ENCODE results near the gene LILRA1. TPM values are rescaled to one million over a fixed set of nuclear protein-coding genes. Genes with fewer than 3 reads are reported as not detected.
"Not testable (repeated sequence)": the region's sequence is repeated elsewhere in the genome, so short reads cannot be mapped to it uniquely, and the experiment has no call there.

Gene LILRA1
- total RNA-seq = 1 to 10 TPM in 1 of 3 donors, under 1 TPM in 2; 0.44 to 1.8 (median 0.66) TPM

GRCh38 chr19:54593445-54593844 is at the start of gene LILRA1:
Gene LILRA1 (plus strand): TSS chr19:54593632. CDS start chr19:54594245, 613 bp downstream.
- H3K4me3 ChIP-seq; intact Hi-C loops (cut with DNase I; ENCODE audit: low total_unique reads); DNase-seq (ENCODE audit: low spot score in 2 of 2); H3K4me1 ChIP-seq; H3K36me3 ChIP-seq; H3K27me3 ChIP-seq; H3K27ac ChIP-seq: not testable (repeated sequence)
- peaks cover 4 to 21% of the 10 kb centered on the region in 2 donors for H3K9me3 ChIP-seq

- DNase-seq (ENCODE audit: low spot score in 2 of 2) = no peak
- no peaks in the 10 kb centered on the region for H3K9me3 ChIP-seq
- H3K36me3 ChIP-seq = no peaks in the 10 kb centered on the region
- TF ChIP-seq POLR2A (IDR thresholded peaks at IDR 0.05) = no peak
- peaks cover 0 to 7% of the 10 kb centered on the region in 2 donors for H3K27me3 ChIP-seq
- intact Hi-C loops (cut with DNase I; ENCODE audit: low total_unique reads) = no loop called here
- no peaks in the 10 kb centered on the region for H3K4me1 ChIP-seq
- H3K4me3 ChIP-seq = no peak overlapping the region
- H3K27ac ChIP-seq = no peak overlapping the region
These were observed 44.6 kb upstream of the LILRA1 start for GRCh38 chr19:54548806-54549205.

GRCh38 chr19:54549224-54549623 is 44.2 kb upstream of the LILRA1 start:
- Histone ChIP-seq H3K4me3 (no peak overlapping the region), H3K27ac (no peak overlapping the region), H3K4me1 (no peaks in the 10 kb centered on the region), H3K27me3 (peaks cover 0 to 7% of the 10 kb centered on the region in 2 donors), H3K9me3 (no peaks in the 10 kb centered on the region), H3K36me3 (no peaks in the 10 kb centered on the region)
- DNase-seq (ENCODE audit: low spot score in 2 of 2) = no peak
- no peak for TF ChIP-seq POLR2AphosphoS5 (IDR thresholded peaks at IDR 0.05)
- intact Hi-C loops (cut with DNase I; ENCODE audit: low total_unique reads) = no loop called here

GRCh38 chr19:54551293-54551692 is 42.1 kb upstream of the LILRA1 start:
- H3K27ac ChIP-seq = no peak overlapping the region
- TF ChIP-seq POLR2AphosphoS5 (IDR thresholded peaks at IDR 0.05) = no peak
- no peak for TF ChIP-seq POLR2A (IDR thresholded peaks at IDR 0.05)
- no peak for TF ChIP-seq CTCF (IDR thresholded peaks at IDR 0.05)
- no peaks in the 10 kb centered on the region for H3K9me3 ChIP-seq
- H3K4me3 ChIP-seq = no peak overlapping the region
- intact Hi-C loops (cut with DNase I; ENCODE audit: low total_unique reads) = no loop called here
- no peaks in the 10 kb centered on the region for H3K36me3 ChIP-seq
- DNase-seq (ENCODE audit: low spot score in 2 of 2) = no peak
- H3K4me1 ChIP-seq = no peaks in the 10 kb centered on the region
- peaks cover 0 to 10% of the 10 kb centered on the region in 2 donors for H3K27me3 ChIP-seq

GRCh38 chr19:54551950-54552912 is 41.2 kb upstream of the LILRA1 start:
- H3K4me3 ChIP-seq = no peak overlapping the region
- DNase-seq (ENCODE audit: low spot score in 2 of 2) = no peak
- intact Hi-C loops (cut with DNase I; ENCODE audit: low total_unique reads) = no loop called here
- no peaks in the 10 kb centered on the region for H3K36me3 ChIP-seq
- no peak for TF ChIP-seq POLR2AphosphoS5 (IDR thresholded peaks at IDR 0.05)
- TF ChIP-seq CTCF (IDR thresholded peaks at IDR 0.05) = no peak
- no peak for TF ChIP-seq POLR2A (IDR thresholded peaks at IDR 0.05)
- H3K27ac ChIP-seq = no peak overlapping the region
- H3K9me3 ChIP-seq = no peaks in the 10 kb centered on the region
- peaks cover 0 to 10% of the 10 kb centered on the region in 2 donors for H3K27me3 ChIP-seq
- no peaks in the 10 kb centered on the region for H3K4me1 ChIP-seq

- Histone ChIP-seq H3K27me3 (peaks cover 0 to 10% of the 10 kb centered on the region in 2 donors), H3K4me1 (no peaks in the 10 kb centered on the region), H3K27ac (no peak overlapping the region), H3K4me3 (no peak overlapping the region), H3K9me3 (no peaks in the 10 kb centered on the region), H3K36me3 (no peaks in the 10 kb centered on the region)
- no peak for TF ChIP-seq POLR2AphosphoS5 (IDR thresholded peaks at IDR 0.05)
- TF ChIP-seq POLR2A (IDR thresholded peaks at IDR 0.05) = no peak
- no peak for TF ChIP-seq CTCF (IDR thresholded peaks at IDR 0.05)
- intact Hi-C loops (cut with DNase I; ENCODE audit: low total_unique reads) = no loop called here
- DNase-seq (ENCODE audit: low spot score in 2 of 2) = no peak
These were observed 40.5 kb upstream of the LILRA1 start for GRCh38 chr19:54552913-54553310.
